Measurements from ENCODE around the gene HNMT.
"Not testable (repeated sequence)": the region's sequence is repeated elsewhere in the genome, so short reads cannot be mapped to it uniquely, and the experiment has no call there.

The HNMT gene

DNA sequence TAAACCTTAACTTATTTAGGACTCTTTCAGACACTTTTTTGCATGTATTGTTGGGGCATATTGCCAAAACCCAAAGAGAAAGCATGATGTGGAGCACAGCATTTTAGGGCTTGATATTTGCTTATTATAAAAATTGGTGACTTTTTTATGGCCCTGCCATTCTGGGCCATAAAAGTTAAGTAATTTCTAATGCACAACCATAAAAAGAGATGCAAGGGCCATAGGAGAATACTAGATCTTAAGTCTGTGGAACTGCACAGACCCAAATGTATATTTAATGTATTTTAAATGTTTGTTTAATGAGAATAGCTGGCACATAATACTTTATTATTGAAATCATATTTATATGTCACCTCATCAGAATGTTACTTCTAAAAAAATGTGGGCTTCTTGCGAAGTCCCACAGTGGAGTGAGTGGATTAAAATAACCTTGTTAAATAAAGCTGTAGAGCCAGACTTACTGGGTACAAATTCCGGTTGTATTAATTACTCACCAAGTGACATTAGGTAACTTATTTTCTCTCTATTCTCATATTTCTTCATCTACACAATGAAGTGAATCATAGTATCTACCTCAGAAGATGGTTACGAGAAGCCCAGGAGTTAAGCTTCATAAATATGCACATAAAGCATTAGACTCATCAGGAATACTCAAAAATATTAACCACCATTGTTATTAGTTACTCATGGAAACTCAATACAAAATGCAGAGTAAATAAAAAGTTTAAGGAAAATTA lies 52.2 kb downstream of the HNMT start:
- no peak for DNase-seq

DNA sequence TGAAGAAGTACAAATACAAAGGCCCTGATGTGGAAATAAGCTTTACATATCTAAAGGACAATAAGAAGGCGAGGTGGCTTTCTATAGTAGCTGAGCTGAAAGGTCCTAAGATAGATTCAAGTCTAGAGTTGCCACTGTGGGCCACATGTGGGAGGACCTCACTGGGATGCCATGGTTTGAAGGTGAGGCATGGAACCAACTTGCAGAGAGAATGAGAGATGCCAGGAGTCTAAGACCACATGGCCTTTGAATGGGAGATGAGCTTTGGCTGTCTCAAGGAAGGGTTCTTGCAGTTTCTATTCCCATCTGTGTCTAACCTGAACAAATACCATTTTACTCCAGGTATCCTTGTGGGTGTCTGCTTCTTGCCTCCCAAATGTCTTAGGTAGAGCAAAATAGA lies 53.6 kb downstream of the HNMT start:
- no peak for DNase-seq

DNA sequence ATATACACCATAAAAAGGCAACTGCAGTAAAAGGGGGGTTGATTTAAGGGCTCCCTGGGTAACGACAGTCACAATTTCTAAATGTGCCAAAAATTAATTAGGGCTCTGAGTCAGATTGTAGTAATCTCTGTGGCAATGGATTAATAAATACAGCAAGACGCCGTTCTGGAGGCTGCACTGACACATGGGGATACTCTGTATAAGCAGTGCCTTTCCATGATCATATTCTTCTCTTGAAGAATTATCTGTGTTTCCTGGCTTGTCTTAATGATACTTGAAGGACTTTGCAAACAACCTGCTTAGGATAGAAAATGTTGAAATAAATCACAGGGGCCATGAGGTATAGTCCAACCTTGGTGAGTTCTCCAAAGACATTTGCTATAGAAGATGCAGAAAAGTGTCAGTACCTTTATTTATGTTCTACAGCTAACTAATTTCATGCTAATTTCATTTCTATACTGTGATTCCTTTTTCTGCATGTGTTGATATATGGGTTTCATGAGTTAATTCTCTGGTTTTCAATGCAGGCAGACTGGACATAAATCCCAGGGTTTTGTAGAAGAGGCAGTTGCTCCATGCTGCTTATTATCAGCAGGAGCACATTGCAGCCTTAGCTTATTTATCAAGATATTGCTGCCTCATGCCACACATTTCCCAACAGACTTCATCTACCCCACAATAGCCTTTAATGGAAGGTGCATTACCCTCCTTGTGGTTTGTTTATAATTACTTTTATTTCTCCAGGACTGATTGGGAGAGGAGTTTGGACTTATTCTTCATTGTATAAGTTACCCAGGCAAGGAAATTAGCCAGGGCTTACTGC lies 54.8 kb downstream of the HNMT start:
- DNase-seq, result no peak

- DNase-seq, result no peak
Measured at GRCh38 chr2:138020432-138020831, 56.2 kb downstream of the HNMT start.

- no peak for DNase-seq
Measured at GRCh38 chr2:138021154-138021553, 56.9 kb downstream of the HNMT start.

- peak; percentile 42 for DNase-seq
Measured at GRCh38 chr2:138023298-138023697, 59.0 kb downstream of the HNMT start.

DNA sequence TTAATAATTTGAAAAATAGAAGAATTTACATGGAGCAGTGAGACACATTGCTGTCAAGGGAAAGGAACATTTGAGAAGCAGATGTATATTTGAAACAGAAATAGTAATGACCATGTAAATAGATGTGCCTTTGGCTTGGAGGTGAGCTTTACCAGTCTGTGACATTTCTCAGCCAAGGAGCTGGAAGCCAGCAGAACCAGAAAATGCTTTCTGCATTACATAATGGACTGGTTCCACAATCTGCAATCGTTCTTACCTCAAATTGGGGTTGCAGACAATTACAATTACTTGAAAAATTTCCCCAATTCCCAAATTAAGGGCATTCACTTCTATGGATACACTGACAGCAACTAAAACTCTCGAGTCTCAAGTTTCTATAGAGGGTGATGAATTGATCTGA lies 59.7 kb downstream of the HNMT start:
- DNase-seq, result no peak

DNA sequence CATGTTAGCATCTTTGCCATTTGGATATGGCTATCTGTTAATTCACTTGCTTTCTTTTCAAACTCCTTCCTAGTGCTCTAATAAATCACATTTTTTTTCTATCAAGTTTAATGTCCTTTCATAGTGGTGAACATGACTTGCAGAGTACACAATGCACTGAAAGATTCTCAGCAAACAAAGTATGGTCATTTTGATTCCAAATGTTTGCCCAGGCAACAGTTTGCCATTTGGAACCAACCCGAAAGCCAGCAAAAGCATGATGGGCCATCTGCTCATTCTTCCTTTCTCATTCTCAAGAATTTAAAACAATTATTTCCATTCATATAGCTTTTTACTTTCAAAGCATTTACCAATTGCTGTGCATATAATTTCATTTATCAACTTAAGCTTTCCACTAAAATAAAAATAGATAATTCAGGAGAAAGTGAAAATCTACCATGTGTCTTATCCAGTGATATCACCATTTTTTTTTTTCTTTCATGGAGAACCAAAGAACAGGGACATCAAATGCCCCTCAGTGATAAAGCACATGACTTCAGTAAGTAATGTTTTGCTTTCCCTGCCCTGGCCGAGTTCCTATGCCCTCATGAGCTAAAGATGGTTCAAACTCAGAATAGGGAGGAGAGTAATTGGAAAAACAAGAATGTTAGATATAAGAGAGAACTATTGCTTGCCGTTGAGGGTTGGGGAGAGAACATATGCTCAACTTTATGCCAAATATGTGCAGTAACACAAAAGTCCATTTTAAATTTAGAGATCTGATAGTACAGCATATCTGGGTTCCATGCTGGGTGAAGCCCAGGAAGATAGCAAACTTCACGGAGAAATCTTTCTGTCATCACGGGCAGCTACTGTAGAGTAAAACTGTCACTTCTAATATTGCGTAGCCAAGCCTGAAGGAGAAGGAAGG lies 62.1 kb downstream of the HNMT start:
- DNase-seq, result no peak

DNA sequence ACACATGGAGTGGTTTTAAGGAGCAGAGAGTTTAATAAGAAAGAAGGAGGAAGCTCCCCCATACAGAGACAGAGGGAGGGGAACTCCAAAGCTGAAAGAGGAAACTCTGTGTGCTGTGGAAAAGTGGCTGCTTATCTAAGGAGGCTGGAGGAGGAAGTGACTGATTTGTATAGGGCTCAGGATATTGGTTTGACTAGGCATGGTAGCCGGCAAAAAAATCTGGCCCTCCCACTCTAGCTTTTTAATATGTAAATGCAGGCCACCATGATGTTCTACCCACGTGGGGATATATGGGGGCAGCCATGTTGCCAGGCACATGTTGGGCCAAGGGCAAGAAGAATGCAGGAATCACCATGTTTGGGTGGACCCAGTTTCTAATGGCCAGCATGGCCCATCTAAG lies 64.3 kb downstream of the HNMT start:
- no peak for DNase-seq

GRCh38 chr2:138029276-138029675 lies 65.0 kb downstream of the HNMT start:
- peak; percentile 30 for DNase-seq

- DNase-seq, result peak; percentile 70
Measured at GRCh38 chr2:138030459-138030858, 66.2 kb downstream of the HNMT start.

DNA sequence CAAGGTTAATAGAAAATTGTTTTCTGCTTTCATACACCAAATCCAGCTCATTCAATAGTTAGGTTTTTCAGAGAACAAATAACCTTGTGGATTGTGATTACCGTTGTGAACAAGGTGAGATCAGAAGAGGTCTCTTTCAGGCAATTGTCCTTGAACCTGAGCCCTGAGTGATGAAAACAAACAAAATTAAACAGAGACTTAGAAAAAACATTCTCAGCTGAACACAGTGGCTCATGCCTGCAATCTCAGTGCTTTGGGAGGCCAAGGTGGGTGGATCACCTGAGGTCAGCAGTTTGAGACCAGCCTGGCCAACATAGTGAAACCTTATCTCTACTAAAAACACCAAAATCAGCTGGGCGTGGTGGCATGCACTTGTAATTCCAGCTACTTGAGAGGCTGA lies 68.1 kb downstream of the HNMT start:
- DNase-seq, result no peak

- DNase-seq, result peak; percentile 9
Measured at GRCh38 chr2:138034536-138034935, 70.3 kb downstream of the HNMT start.

DNA sequence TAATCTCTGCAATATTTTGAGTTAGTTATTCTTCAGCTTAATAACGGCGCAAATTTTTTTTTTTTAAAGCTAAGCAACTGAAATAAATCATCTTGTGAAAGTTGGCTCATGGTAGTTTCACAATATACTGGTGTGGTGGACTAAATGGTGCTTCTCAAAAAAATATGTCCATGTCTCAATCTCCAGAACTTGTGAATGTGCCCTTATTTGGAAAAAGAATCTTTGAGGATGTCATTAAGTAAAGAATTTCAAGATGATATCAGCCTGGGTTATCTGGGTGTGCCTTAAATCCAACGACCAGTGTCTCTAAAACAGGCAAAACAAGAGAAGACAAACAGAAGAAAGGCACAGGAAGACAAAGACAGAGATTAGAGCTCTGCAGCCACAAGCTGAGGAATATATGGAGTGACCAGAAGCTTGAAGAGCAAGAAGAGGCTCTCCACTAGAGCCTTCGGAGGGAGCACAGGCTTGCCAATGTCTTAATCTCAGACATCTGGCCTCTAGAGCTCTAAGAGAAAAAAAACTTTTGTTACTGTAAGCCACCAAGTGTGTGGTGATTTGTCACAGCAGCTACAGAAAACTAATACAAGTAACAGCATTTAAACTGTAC lies 71.4 kb downstream of the HNMT start:
- peak; percentile 83 for DNase-seq

DNA sequence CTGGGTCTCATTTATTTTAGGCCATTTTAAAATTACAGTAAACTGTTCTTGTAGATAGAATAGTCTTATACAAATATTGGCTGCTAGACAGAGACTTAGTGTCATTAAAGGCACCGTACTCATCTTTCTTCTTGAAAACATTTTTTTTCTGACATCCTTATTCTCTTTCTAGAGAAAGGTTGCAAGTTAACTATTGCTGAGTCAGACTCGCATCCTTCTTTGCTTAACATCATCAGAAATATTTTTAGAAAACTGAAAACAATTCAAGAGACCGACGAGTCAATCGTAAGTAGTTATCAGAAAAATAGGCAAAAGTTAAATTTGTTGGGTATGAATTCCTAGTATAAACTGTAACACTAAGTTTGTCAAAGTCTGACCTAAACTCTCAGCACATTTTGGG lies 72.2 kb downstream of the HNMT start:
- peak; percentile 21 for DNase-seq

DNA sequence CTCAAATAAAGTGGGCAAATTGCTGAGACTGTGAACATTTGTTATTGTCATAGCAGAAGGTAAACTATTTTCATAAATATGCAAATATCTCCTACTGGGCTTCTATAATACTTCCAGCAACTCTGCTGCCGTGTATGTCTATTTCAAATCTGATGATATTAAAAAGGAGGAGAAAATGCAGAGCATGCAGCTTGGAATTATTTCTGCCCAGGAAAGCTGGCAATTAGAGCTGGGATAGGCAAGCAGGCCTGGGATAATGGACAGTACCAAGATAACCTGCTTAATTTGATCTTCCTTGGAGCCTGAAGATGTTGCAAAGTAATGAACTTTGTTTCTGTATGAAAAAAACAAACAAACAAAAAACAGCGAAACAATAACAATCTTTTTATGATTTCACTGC lies 72.8 kb downstream of the HNMT start:
- DNase-seq, result no peak

GRCh38 chr2:138040616-138041015 lies 76.3 kb downstream of the HNMT start:
- DNase-seq, result no peak

GRCh38 chr2:138042311-138042710 lies 78.0 kb downstream of the HNMT start:
- DNase-seq, result no peak

DNA sequence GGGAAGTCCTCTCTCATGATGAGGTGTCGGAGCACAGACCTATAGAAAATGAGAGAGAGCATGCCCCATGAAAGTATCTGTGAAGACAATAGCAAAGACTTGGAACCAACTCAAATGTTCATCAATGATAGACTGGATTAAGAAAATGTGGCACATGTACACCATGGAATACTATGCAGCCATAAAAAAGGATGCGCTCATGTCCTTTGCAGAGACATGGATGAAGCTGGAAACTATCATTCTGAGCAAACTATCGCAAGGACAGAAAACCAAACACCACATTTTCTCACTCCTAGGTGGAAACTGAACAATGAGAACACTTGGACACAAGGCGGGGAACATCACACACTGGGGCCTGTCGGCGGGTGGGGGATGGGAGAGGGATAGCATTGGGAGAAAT lies 79.3 kb downstream of the HNMT start:
- not testable (repeated sequence) for DNase-seq

DNA sequence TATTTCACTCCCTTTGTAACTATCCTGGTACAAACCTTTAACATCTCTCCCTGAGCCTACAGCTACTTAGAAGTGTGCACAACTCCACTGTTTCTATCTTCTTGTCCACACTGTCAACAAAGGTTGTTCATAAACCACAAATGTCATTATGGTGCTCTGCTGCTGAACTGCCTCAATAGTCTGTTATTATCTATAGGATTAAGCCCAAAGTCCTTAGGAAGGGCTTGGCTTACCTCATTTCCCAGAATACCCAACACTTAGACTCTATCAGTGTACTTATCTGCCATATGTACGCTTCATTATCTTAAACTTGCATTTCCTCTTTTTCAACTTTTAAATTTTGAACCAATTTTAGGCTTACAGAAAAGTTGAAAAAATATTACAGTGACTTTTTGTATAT lies 94.2 kb downstream of the HNMT start:
- DNase-seq, result no peak

DNA sequence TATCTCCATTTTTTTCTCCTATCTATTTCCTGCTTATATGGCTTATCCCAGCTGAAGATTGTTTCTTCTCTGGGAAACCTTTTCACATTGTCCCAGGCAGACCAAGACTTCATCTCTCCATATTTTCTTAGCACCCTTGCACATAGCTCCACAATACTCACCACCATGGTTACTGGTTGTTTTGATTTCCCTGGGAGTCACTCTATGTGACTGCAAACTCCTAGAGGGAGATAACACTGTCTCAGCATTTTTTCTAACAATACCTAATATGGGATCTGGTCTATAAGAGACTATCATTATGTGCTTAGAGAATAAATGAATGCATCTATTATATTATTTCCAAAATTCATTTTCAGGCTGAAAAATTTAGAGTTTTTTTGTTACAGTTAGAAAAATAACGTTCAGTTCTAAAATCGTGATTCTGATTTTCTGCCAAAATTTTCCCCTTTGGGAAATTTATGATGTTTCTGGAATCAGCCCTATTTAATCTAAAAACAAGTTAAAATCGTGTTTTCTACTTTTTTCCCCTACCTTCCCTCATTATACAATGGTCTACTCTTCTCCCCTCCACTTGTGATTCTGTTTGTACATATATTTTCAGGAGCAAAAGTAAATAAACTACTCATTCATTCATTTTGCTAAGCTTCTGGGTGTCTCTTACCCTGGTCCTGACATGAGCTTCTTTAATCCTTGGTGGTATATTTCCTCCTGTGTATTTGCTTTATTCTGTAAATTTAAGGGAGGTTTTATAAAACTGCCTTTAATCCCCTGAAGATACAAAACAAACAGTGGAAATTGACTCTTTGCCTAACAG lies 95.4 kb downstream of the HNMT start:
- no peak for DNase-seq

GRCh38 chr2:138060301-138060635 lies 96.0 kb downstream of the HNMT start:
- DNase-seq, result peak; percentile 68
